SW480 (cell line): Measurements from ENCODE around the gene PDE1C.
"Not testable (repeated sequence)": the region's sequence is repeated elsewhere in the genome, so short reads cannot be mapped to it uniquely, and the experiment has no call there.

Source experiments
- DNase-seq: peaks from one replicate; pipeline ENCODE4 v3.0.0-alpha.2; 2016; ENCODE audit warnings: low spot score

The PDE1C gene

GRCh38 chr7:32070406-32071360, at the start of gene PDE1C:
PDE1C (minus strand) TSS chr7:32070407.
- no peak for DNase-seq

GRCh38 chr7:32119790-32120196, 49.6 kb upstream of the PDE1C start:
- no peak for DNase-seq

GRCh38 chr7:32117837-32118236, 47.6 kb upstream of the PDE1C start:
- DNase-seq: no peak

- DNase-seq: no peak
Observed at GRCh38 chr7:32116436-32116835, 46.2 kb upstream of the PDE1C start.

- peak; percentile 45 for DNase-seq
Observed at GRCh38 chr7:32115831-32116230, 45.6 kb upstream of the PDE1C start.

- no peak for DNase-seq
Observed at GRCh38 chr7:32108651-32109050, 38.4 kb upstream of the PDE1C start.

- no peak for DNase-seq
Observed at GRCh38 chr7:32104766-32105165, 34.6 kb upstream of the PDE1C start.

- no peak for DNase-seq
Observed at GRCh38 chr7:32103361-32103760, 33.2 kb upstream of the PDE1C start.

GRCh38 chr7:32102432-32102873, 32.2 kb upstream of the PDE1C start:
- DNase-seq: no peak

GRCh38 chr7:32100407-32100907, 30.2 kb upstream of the PDE1C start:
- no peak for DNase-seq

GRCh38 chr7:32094516-32094915, 24.3 kb upstream of the PDE1C start:
- no peak for DNase-seq

- DNase-seq: no peak
Observed at GRCh38 chr7:32093415-32094408, 23.5 kb upstream of the PDE1C start.

GRCh38 chr7:32092346-32092745, 22.1 kb upstream of the PDE1C start:
- DNase-seq: no peak

GRCh38 chr7:32091608-32092210, 21.5 kb upstream of the PDE1C start:
- DNase-seq: no peak

GRCh38 chr7:32089678-32090077, 19.5 kb upstream of the PDE1C start:
- no peak for DNase-seq

- DNase-seq: no peak
Observed at GRCh38 chr7:32089256-32089655, 19.0 kb upstream of the PDE1C start.

GRCh38 chr7:32088451-32088881, 18.3 kb upstream of the PDE1C start:
- no peak for DNase-seq

GRCh38 chr7:32079510-32079909, 9.3 kb upstream of the PDE1C start:
- DNase-seq: no peak

GRCh38 chr7:32078824-32079223, 8.6 kb upstream of the PDE1C start:
- DNase-seq: no peak

GRCh38 chr7:32077806-32078205, 7.6 kb upstream of the PDE1C start:
- DNase-seq: no peak

GRCh38 chr7:32076802-32077201, 6.6 kb upstream of the PDE1C start:
- not testable (repeated sequence) for DNase-seq

- no peak for DNase-seq
Observed at GRCh38 chr7:32075612-32076011, 5.4 kb upstream of the PDE1C start.
